Activated CD8-positive, alpha-beta memory T cell treated with anti-CD3 and anti-CD28 coated beads, Interleukin-2, amount 50 U/mL, for 48 hours (primary cell): ENCODE data around the gene TP73.

Experiments
- DNase-seq: peaks from one replicate; pipeline ENCODE4 v3.0.0-alpha.2; 2020

TP73 gene

GRCh38 chr1:3711780-3712451 lies 59.6 kb downstream of the TP73 start:
- DNase-seq = no peak

GRCh38 chr1:3712573-3713535 lies 60.5 kb downstream of the TP73 start:
- DNase-seq = no peak

- DNase-seq = no peak
Measured at GRCh38 chr1:3713840-3714239, 61.5 kb downstream of the TP73 start.

- no peak for DNase-seq
Measured at GRCh38 chr1:3714284-3714741, 62.0 kb downstream of the TP73 start.

GRCh38 chr1:3714814-3715213 lies 62.5 kb downstream of the TP73 start:
- DNase-seq = no peak

GRCh38 chr1:3716351-3716750 lies 64.0 kb downstream of the TP73 start:
- no peak for DNase-seq

GRCh38 chr1:3717041-3717714 lies 64.9 kb downstream of the TP73 start:
- DNase-seq = no peak

- DNase-seq = peak; percentile 61
Measured at GRCh38 chr1:3717715-3718601, 65.6 kb downstream of the TP73 start.

GRCh38 chr1:3718764-3719163 lies 66.4 kb downstream of the TP73 start:
- DNase-seq = no peak

GRCh38 chr1:3721955-3722465 lies 69.7 kb downstream of the TP73 start:
- DNase-seq = no peak

- DNase-seq = no peak
Measured at GRCh38 chr1:3722846-3723245, 70.5 kb downstream of the TP73 start.

GRCh38 chr1:3724416-3725030 lies 72.2 kb downstream of the TP73 start:
- peak; percentile 96 for DNase-seq

GRCh38 chr1:3725366-3725765 lies 73.0 kb downstream of the TP73 start:
- no peak for DNase-seq

- peak; percentile 63 for DNase-seq
Measured at GRCh38 chr1:3727042-3727824, 74.9 kb downstream of the TP73 start.

GRCh38 chr1:3727825-3728776 lies 75.8 kb downstream of the TP73 start:
- no peak for DNase-seq

- no peak for DNase-seq
Measured at GRCh38 chr1:3729594-3730542, 77.6 kb downstream of the TP73 start.

GRCh38 chr1:3730543-3731247 lies 78.4 kb downstream of the TP73 start:
- no peak for DNase-seq
